H1 (cell line): ENCODE measurements around the gene DAB2IP. TPM values are rescaled to one million over a fixed set of nuclear protein-coding genes. Genes with fewer than 3 reads are reported as not detected.

Experiments
- CTCF ChIA-PET: fragments of 300-600 bp; sonication (Branson Sonifier 250); formaldehyde crosslinking; loops from one replicate; lab custom pipeline; 2021; ENCODE audit not compliant: partially characterized antibody; lab: Charles Lee
- POLR2A ChIA-PET: fragments of 300-600 bp; sonication (Branson Sonifier 250); formaldehyde crosslinking; loops from one replicate; lab custom pipeline; 2021; ENCODE audit warnings: inconsistent platforms; ENCODE audit not compliant: partially characterized antibody; lab: Charles Lee
- DNase-seq, 2 experiments: peaks; one replicate each; pipeline versions ENCODE4 v3.0.0 to v3.0.0-alpha.2; 2010 to 2022; ENCODE audit warnings: low spot score in 2 of 2, low read depth in 1 of 2, mixed read lengths in 1 of 2
- FAIRE-seq: peaks from 2 replicates; lab custom pipeline; 2011; peaks lifted over from hg19 to GRCh38; lab: Jason Lieb, UNC
- H2AFZ ChIP-seq: 2 replicates; pipeline ENCODE4 v1.8.1; 2012; ENCODE audit warnings: low read length, inconsistent platforms
- H2AK5ac ChIP-seq: 2 replicates; pipeline ENCODE4 v1.6.1; 2013; ENCODE audit warnings: low read depth, low read length
- H2BK120ac ChIP-seq: replicated peaks from 2 replicates; pipeline ENCODE3; 2013; ENCODE audit warnings: low read depth, low read length, inconsistent platforms
- H2BK12ac ChIP-seq: 2 replicates; pipeline ENCODE4 v1.6.1; 2013; ENCODE audit warnings: low read depth, low read length
- H2BK15ac ChIP-seq: 2 replicates; pipeline ENCODE4 v1.6.1; 2013; ENCODE audit warnings: low read length
- H2BK20ac ChIP-seq: 2 replicates; pipeline ENCODE4 v1.6.1; 2013; ENCODE audit warnings: low read length
- H2BK5ac ChIP-seq: 2 replicates; pipeline ENCODE4 v1.6.1; 2013; ENCODE audit warnings: low read depth, low read length
- H3K14ac ChIP-seq: 2 replicates; pipeline ENCODE4 v1.6.1; 2013; ENCODE audit warnings: inconsistent platforms; ENCODE audit not compliant: insufficient read length
- H3K18ac ChIP-seq: 2 replicates; pipeline ENCODE4 v1.6.1; 2013; ENCODE audit warnings: low read length; ENCODE audit errors: extremely low read depth
- H3K23ac ChIP-seq: 2 replicates; pipeline ENCODE4 v1.6.1; 2013; ENCODE audit warnings: inconsistent platforms; ENCODE audit not compliant: insufficient read length
- H3K23me2 ChIP-seq: 2 replicates; pipeline ENCODE4 v1.6.1; 2013; ENCODE audit warnings: low read depth, low read length
- H3K27ac ChIP-seq: 2 replicates; pipeline ENCODE4 v1.6.1; 2011; ENCODE audit warnings: low read depth, low read length, inconsistent platforms
- H3K27me3 ChIP-seq, 4 experiments: replicated peaks in 1 of 4; 1 replicate in 1 of 4; 2 replicates in 3 of 4; pipeline versions ENCODE4 v1.6.1 to v1.8.1; 2011 to 2013; ENCODE audit warnings: low read length in 3 of 4, mild to moderate bottlenecking in 3 of 4, inconsistent platforms in 2 of 4, mixed read lengths in 2 of 4, moderate library complexity in 1 of 4; ENCODE audit not compliant: control insufficient read depth in 3 of 4, insufficient read depth in 3 of 4; ENCODE audit errors: extremely low read depth in 1 of 4
- H3K36me3 ChIP-seq, 4 experiments: 2 replicates each; pipeline versions ENCODE4 v1.6.1 to v1.8.1; 2011 to 2013; ENCODE audit warnings: mild to moderate bottlenecking in 4 of 4, low read length in 3 of 4, moderate library complexity in 2 of 4, control low read depth in 1 of 4, inconsistent platforms in 1 of 4; ENCODE audit not compliant: insufficient read depth in 4 of 4, control insufficient read depth in 2 of 4
- H3K4ac ChIP-seq: replicated peaks from 2 replicates; pipeline ENCODE3; 2013; ENCODE audit warnings: low read length, low read depth, mixed read lengths, inconsistent platforms; ENCODE audit not compliant: insufficient read length
- H3K4me1 ChIP-seq, 4 experiments: replicated peaks in 1 of 4; 1 replicate in 1 of 4; 2 replicates in 3 of 4; pipeline versions ENCODE4 v1.6.1 to v1.8.1; 2011 to 2013; ENCODE audit warnings: low read length in 3 of 4, inconsistent platforms in 2 of 4, mixed read lengths in 1 of 4; ENCODE audit not compliant: insufficient read depth in 4 of 4, control insufficient read depth in 3 of 4
- H3K4me2 ChIP-seq, 2 experiments: 2 replicates each; pipeline versions ENCODE4 v1.6.1 to v1.8.1; 2011 to 2013; ENCODE audit warnings: low read depth in 2 of 2, low read length in 2 of 2, control low read depth in 1 of 2, inconsistent platforms in 1 of 2, mild to moderate bottlenecking in 1 of 2; ENCODE audit not compliant: insufficient read depth in 1 of 2
- H3K4me3 ChIP-seq, 4 experiments: fragments of 200-600, 300-600 bp in 1 of 4; sonication (generic), shearing (Covaris generic), sonication (Bioruptor Twin) in 1 of 4; 2 replicates each; pipeline versions ENCODE4 v1.5.1 to v1.8.1; 2011 to 2016; ENCODE audit warnings: low read length in 4 of 4, low read depth in 3 of 4, control low read depth in 2 of 4, inconsistent platforms in 2 of 4, mild to moderate bottlenecking in 2 of 4, mixed read lengths in 1 of 4, moderate library complexity in 1 of 4; ENCODE audit not compliant: insufficient read depth in 2 of 4; ENCODE audit errors: extremely low read depth in 1 of 4
- H3K56ac ChIP-seq: replicated peaks from 2 replicates; pipeline ENCODE3; 2013; ENCODE audit warnings: low read depth, mild to moderate bottlenecking, mixed read lengths, low read length, inconsistent platforms; ENCODE audit not compliant: insufficient read length
- H3K79me1 ChIP-seq: 2 replicates; pipeline ENCODE4 v1.6.1; 2013; ENCODE audit warnings: low read depth, low read length, control low read depth
- H3K79me2 ChIP-seq, 2 experiments: 2 replicates each; pipeline versions ENCODE4 v1.6.1 to v1.8.1; 2012 to 2013; ENCODE audit warnings: low read length in 2 of 2, mild to moderate bottlenecking in 2 of 2, inconsistent platforms in 1 of 2; ENCODE audit not compliant: insufficient read depth in 2 of 2, control insufficient read depth in 1 of 2
- H3K9ac ChIP-seq, 4 experiments: replicated peaks in 1 of 4; 1 replicate in 1 of 4; 2 replicates in 3 of 4; pipeline versions ENCODE4 v1.6.1 to v1.8.1; 2011 to 2013; ENCODE audit warnings: low read depth in 3 of 4, low read length in 3 of 4, control low read depth in 2 of 4, mild to moderate bottlenecking in 2 of 4, moderate library complexity in 2 of 4, inconsistent platforms in 1 of 4; ENCODE audit errors: extremely low read depth in 1 of 4
- H3K9me3 ChIP-seq, 2 experiments: 2 replicates each; pipeline versions ENCODE4 v1.6.1 to v1.8.1; 2012 to 2013; ENCODE audit warnings: mild to moderate bottlenecking in 2 of 2, moderate library complexity in 2 of 2, control low read depth in 1 of 2, inconsistent platforms in 1 of 2, low read depth in 1 of 2, low read length in 1 of 2, mixed read lengths in 1 of 2; ENCODE audit not compliant: insufficient read depth in 2 of 2
- H4K20me1 ChIP-seq, 2 experiments: replicated peaks in 1 of 2; 2 replicates each; pipeline versions ENCODE3 to v1.8.1; 2011 to 2013; ENCODE audit warnings: inconsistent platforms in 2 of 2, low read length in 2 of 2, mild to moderate bottlenecking in 1 of 2; ENCODE audit not compliant: insufficient read depth in 2 of 2, control insufficient read depth in 1 of 2
- H4K5ac ChIP-seq: 2 replicates; pipeline ENCODE4 v1.6.1; 2013; ENCODE audit warnings: low read length, low read depth, mixed read lengths, inconsistent platforms; ENCODE audit not compliant: insufficient read length
- H4K8ac ChIP-seq: 2 replicates; pipeline ENCODE4 v1.8.0; 2013; ENCODE audit warnings: mild to moderate bottlenecking, moderate library complexity, low read length, inconsistent platforms; ENCODE audit not compliant: insufficient read depth; ENCODE audit errors: extremely low read depth
- H4K91ac ChIP-seq: replicated peaks from 2 replicates; pipeline ENCODE3; 2013; ENCODE audit warnings: low read length, mixed read lengths, inconsistent platforms; ENCODE audit not compliant: insufficient read length
- KDM5A ChIP-seq: fragments of 200-600 bp; IDR thresholded peaks from 2 replicates; pipeline ENCODE4 v1.7.1; 2012; ENCODE audit warnings: mild to moderate bottlenecking, low read length, inconsistent platforms, mixed read lengths
- POLR2AphosphoS5 ChIP-seq: IDR thresholded peaks from 2 replicates; pipeline ENCODE4 v1.6.1; 2011; ENCODE audit warnings: low read depth, low read length
- RNF2 ChIP-seq: fragments of 200-900, 300-1000 bp; sonication (generic); IDR thresholded peaks from 2 replicates; pipeline ENCODE4 v1.7.1; 2016; ENCODE audit warnings: borderline replicate concordance, low read depth, mild to moderate bottlenecking, antibody characterized with exemption, low read length; ENCODE audit not compliant: poor library complexity, severe bottlenecking; ENCODE audit errors: missing control alignments
- SIRT6 ChIP-seq: IDR thresholded peaks from one replicate; pipeline ENCODE4 v1.7.1; 2012; ENCODE audit warnings: low read length, inconsistent platforms
- SIX5 ChIP-seq: IDR thresholded peaks from 2 replicates; pipeline ENCODE4 v1.6.1; 2011; ENCODE audit warnings: mild to moderate bottlenecking, low read depth, low read length
- SP1 ChIP-seq: IDR thresholded peaks from 2 replicates; pipeline ENCODE4 v1.6.1; 2011; ENCODE audit warnings: low read depth, low read length
- SUZ12 ChIP-seq: fragments of 200-600 bp; sonication (generic); IDR thresholded peaks from 2 replicates; pipeline ENCODE4 v1.6.1; 2012; ENCODE audit warnings: mild to moderate bottlenecking, inconsistent platforms, low read length, moderate library complexity, mixed read lengths
- TAF7 ChIP-seq: optimal IDR thresholded peaks from 2 replicates; pipeline ENCODE3; 2011; ENCODE audit warnings: low read depth, mild to moderate bottlenecking, inconsistent platforms, low read length, moderate library complexity, borderline replicate concordance
- WGBS, 2 experiments: shearing (Covaris generic) in 1 of 2; methylation state at CpG; one replicate each; pipeline versions ENCODE4 v1.1.6 to v1.1.7; 2013 to 2015; ENCODE audit warnings: low lambda C conversion rate in 2 of 2, mixed read lengths in 2 of 2, inconsistent platforms in 1 of 2, low coverage in 1 of 2, missing lambda C conversion rate in 1 of 2; ENCODE audit not compliant: insufficient replicate concordance in 2 of 2, insufficient coverage in 1 of 2, insufficient read length in 1 of 2; ENCODE audit errors: extremely low coverage in 1 of 2, missing lambda C conversion rate in 1 of 2; 5-methylcytosine and 5-hydroxymethylcytosine counted together
- polyA plus RNA-seq, 7 experiments: library from polyadenylated mRNA; depleted of rRNA in 3 of 7; stranded (reverse) in 5 of 7; unstranded in 2 of 7; fragments of >200 nt in 5 of 7; fragments of 200-250 nt in 2 of 7; gene quantifications; 1 replicate in 5 of 7; 2 replicates in 1 of 7; 4 replicates in 1 of 7; pipeline versions ENCODE4 v1.2.1 to v1.2.3, GENCODE V29; 2011 to 2013; ENCODE audit warnings: missing spikeins in 2 of 7, mixed read lengths in 2 of 7
- total RNA-seq: library from RNA; stranded (reverse); fragmentation: NEBNext Ultra II Directional; extraction: Animal tissue kit (Norgen Biotek cat#: 25700); gene quantifications from 2 replicates; pipeline ENCODE4 v1.2.1, GENCODE V29; 2021

The DAB2IP gene
- total and polyA plus RNA-seq, 2 of the 8 experiments (the other 6 are each of a cell fraction or from before 2014, with no cell fraction given): 19.7 to 39.5 TPM

DNA sequence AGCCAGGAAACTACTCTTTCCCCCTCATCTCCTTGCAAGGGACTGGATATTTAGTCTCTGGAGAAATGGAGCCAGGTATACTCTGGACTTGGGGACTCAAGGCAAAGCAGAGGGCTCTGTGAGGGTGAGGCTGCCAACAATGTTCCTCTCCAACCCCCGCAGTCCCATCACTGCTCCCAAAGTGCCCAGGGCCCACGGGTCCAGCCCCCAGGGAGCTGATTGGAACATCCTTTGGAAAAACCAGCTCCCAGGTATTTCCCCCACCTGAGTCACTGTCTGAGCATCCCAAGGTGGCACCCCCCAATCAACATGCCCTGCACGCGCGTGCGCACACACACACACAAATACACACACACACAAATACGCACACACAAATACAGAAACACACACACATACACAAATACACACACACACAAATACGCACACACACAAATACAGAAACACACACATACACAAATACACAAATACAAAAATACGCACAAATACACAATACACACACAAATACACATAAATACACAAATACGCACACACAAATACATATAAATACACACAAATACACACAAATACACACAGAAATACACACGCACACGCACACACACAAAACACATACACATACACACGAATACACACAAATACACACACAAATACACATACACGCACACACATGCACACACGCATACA lies 137.4 kb downstream of the DAB2IP start:
- H3K36me3 ChIP-seq: no peaks in the 10 kb centered on the region
- no peak overlapping the region for H4K5ac ChIP-seq
- TF ChIP-seq SP1 (no peak), SIRT6 (no peak), TAF7 (no peak), SIX5 (no peak), KDM5A (no peak), RNF2 (no peak), SUZ12 (no peak), POLR2AphosphoS5 (no peak)
- H3K4me2 ChIP-seq: no peak overlapping the region
- H3K4me1 ChIP-seq: peaks cover 0 to 11% (median 4%) of the 10 kb centered on the region in 4 experiments; a peak in 6 of 7 replicates
- DNase-seq: no peak
- no peak overlapping the region for H3K4me3 ChIP-seq
- H3K9me3 ChIP-seq: no peaks in the 10 kb centered on the region
- H3K79me2 ChIP-seq: no peaks in the 10 kb centered on the region
- no peaks in the 10 kb centered on the region for H3K79me1 ChIP-seq
- peak overlapping the region; percentile 81 for H3K4ac ChIP-seq
- H3K23ac ChIP-seq: no peak overlapping the region
- H2BK5ac ChIP-seq: peak overlapping the region; percentile 60; the same call in 1 of the 2 replicates
- peak overlapping the region; percentile 65 for H4K91ac ChIP-seq
- peak overlapping the region; percentile 75; the same call in 1 of the 2 replicates for H2BK12ac ChIP-seq
- no peak overlapping the region for H4K8ac ChIP-seq
- no peak overlapping the region for H2BK15ac ChIP-seq
- no peak overlapping the region for H2AFZ ChIP-seq
- H3K9ac ChIP-seq: no peak overlapping the region
- H2BK20ac ChIP-seq: peak overlapping the region; percentile 61; the same call in 1 of the 2 replicates
- 86 to 100% methylated on average over 3 to 15 of the region's 15 CpGs for WGBS, 2 experiments
- no peak overlapping the region; the same call in 1 of the 2 replicates for H3K18ac ChIP-seq
- H3K23me2 ChIP-seq: peaks cover 4% of the 10 kb centered on the region; the same call in 1 of the 2 replicates
- no peak overlapping the region for H2BK120ac ChIP-seq
- H4K20me1 ChIP-seq: peaks cover 0 to 2% of the 10 kb centered on the region in 2 experiments
- CTCF ChIA-PET: interaction anchor here (0.7 to 1.3 kb wide), 2 partner anchors 27 to 34 kb away, joined by 3 read pairs; no protein-coding TSS in a partner anchor
- no peak for FAIRE-seq
- H3K27ac ChIP-seq: no peak overlapping the region
- POLR2A ChIA-PET: interaction anchor here (1.2 kb wide), 1 partner anchor 48 kb away, joined by 3 read pairs; no protein-coding TSS in a partner anchor
- H3K56ac ChIP-seq: no peak overlapping the region
- no peaks in the 10 kb centered on the region for H3K27me3 ChIP-seq
- peak overlapping the region; percentile 75; the same call in 1 of the 2 replicates for H2AK5ac ChIP-seq
- H3K14ac ChIP-seq: no peak overlapping the region
